Measurements from ENCODE around the gene OR1L8. TPM values are rescaled to one million over a fixed set of nuclear protein-coding genes. Genes with fewer than 3 reads are reported as not detected.
"Not testable (repeated sequence)": the region's sequence is repeated elsewhere in the genome, so short reads cannot be mapped to it uniquely, and the experiment has no call there.

OR1L8 gene, protein sequence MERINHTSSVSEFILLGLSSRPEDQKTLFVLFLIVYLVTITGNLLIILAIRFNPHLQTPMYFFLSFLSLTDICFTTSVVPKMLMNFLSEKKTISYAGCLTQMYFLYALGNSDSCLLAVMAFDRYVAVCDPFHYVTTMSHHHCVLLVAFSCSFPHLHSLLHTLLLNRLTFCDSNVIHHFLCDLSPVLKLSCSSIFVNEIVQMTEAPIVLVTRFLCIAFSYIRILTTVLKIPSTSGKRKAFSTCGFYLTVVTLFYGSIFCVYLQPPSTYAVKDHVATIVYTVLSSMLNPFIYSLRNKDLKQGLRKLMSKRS
- not detected for total RNA-seq

DNA sequence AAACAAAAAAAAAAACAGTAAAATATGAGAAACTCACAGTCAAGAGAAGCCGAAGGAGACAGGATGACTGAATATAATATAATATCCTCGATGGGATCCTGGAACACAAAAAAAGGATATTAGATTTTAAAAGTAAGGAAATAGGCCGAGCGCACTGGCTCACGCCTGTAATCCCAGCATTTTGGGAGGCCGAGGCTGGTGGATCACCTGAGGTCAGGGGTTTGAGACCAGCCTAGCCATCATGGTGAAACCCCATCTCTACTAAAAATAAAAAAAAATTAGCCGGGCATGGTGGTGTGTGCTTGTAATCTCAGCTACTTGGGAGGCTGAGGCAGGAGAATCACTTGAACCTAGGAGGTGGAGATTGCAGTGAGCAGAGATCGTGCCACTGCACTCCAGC is at the start of gene OR1L8:
TSS of gene OR1L8 (minus strand) at position 101 of the 400 bp plus-strand sequence. CDS start 14,907 bp downstream, outside the sequence.
- H3K36me3 ChIP-seq; H3K4me3 ChIP-seq; H3K9me3 ChIP-seq; H3K4me1 ChIP-seq; H3K27me3 ChIP-seq; intact Hi-C loops (cut with DNase I); DNase-seq (ENCODE audit: low spot score in 2 of 2); H3K27ac ChIP-seq: not testable (repeated sequence)

DNA sequence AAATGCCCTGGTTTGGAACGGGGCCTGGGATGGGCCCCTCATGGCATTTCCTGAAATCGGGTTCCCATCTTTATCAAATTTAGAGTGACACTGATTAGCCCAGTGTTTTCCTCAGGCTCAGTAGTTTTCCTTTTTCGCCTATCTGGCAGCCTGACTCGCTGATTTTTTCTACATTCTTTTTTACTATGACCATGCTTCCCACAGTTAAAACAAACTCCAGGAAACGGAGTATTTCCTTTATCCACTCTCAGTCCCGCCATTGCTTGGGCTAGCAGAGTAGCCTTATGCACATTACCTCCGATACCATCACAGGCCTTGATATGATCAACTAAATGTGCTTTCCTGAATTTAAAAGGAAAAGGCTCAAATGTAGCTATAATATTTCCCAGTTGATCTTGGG is 36.8 kb upstream of the OR1L8 start:
- H3K4me1 ChIP-seq: no peaks in the 10 kb centered on the region
- DNase-seq (ENCODE audit: low spot score in 2 of 2): no peak
- TF ChIP-seq, protein P1, sequence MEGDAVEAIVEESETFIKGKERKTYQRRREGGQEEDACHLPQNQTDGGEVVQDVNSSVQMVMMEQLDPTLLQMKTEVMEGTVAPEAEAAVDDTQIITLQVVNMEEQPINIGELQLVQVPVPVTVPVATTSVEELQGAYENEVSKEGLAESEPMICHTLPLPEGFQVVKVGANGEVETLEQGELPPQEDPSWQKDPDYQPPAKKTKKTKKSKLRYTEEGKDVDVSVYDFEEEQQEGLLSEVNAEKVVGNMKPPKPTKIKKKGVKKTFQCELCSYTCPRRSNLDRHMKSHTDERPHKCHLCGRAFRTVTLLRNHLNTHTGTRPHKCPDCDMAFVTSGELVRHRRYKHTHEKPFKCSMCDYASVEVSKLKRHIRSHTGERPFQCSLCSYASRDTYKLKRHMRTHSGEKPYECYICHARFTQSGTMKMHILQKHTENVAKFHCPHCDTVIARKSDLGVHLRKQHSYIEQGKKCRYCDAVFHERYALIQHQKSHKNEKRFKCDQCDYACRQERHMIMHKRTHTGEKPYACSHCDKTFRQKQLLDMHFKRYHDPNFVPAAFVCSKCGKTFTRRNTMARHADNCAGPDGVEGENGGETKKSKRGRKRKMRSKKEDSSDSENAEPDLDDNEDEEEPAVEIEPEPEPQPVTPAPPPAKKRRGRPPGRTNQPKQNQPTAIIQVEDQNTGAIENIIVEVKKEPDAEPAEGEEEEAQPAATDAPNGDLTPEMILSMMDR (IDR thresholded peaks at IDR 0.05): no peak
- no peaks in the 10 kb centered on the region for H3K9me3 ChIP-seq
- no peaks in the 10 kb centered on the region for H3K36me3 ChIP-seq
- no peak overlapping the region for H3K4me3 ChIP-seq
- no peak overlapping the region for H3K27ac ChIP-seq
- intact Hi-C loops (cut with DNase I): no loop called here
- H3K27me3 ChIP-seq: no peaks in the 10 kb centered on the region

DNA sequence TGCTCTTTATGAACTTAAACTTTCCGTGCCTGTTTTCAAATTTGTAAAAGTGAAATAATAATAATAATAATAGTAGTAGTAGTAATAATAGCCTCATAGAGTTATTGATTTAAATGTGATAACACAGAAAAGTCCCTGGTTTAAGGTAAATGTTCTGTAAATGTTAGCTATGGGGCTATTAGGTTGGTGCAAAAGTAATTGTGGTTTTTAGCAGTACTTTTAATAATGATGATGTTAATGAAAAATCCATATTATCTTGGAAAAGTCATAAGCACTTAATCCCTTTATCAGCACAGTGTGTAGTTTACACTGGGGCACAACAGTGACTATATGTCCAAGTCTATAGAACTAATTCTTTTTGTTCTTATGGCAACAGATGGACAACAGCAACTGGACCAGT is 31.2 kb upstream of the OR1L8 start, which contains the start of gene OR1Q1:
TSS of gene OR1Q1 (plus strand) at position 377 of the 400 bp plus-strand sequence. CDS start at position 377, 0 bp downstream.
- no peak within 1 kb of the TSS for H3K4me3 ChIP-seq
- H3K27ac ChIP-seq: no peak within 1 kb of the TSS
- no peak for DNase-seq (ENCODE audit: low spot score in 2 of 2)
- TF ChIP-seq, protein P1 (IDR thresholded peaks at IDR 0.05): no peak
- no peaks in the 10 kb centered on the region for H3K4me1 ChIP-seq
- no peaks in the 10 kb centered on the region for H3K27me3 ChIP-seq
- intact Hi-C loops (cut with DNase I): no loop called here
- no peaks in the 10 kb centered on the region for H3K9me3 ChIP-seq
- no peaks in the 10 kb centered on the region for H3K36me3 ChIP-seq

DNA sequence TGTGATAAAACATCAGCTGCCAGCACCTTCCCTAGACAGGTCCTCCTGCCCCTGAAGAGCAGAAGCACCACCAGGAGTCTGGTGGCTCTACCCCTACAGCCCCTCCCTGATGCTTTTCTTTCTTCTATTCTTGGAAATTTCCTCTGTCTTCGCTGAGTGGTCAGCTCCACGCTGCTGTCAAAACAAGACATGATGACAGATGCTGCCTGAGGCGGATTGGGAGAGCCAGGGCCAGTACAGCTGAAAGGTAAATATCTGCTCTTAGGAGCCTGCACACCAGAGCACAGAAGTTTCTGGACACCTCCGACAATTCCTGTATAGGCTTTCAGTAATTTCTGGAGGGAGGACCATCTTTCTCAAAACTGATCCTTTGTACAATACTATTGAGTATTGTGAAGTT is 26.6 kb upstream of the OR1L8 start:
- Histone ChIP-seq H3K4me1 (no peaks in the 10 kb centered on the region), H3K36me3 (no peaks in the 10 kb centered on the region), H3K9me3 (no peaks in the 10 kb centered on the region), H3K27ac (no peak overlapping the region), H3K27me3 (no peaks in the 10 kb centered on the region), H3K4me3 (no peak overlapping the region)
- TF ChIP-seq, protein P1 (IDR thresholded peaks at IDR 0.05): no peak
- intact Hi-C loops (cut with DNase I): no loop called here
- DNase-seq (ENCODE audit: low spot score in 2 of 2): no peak

DNA sequence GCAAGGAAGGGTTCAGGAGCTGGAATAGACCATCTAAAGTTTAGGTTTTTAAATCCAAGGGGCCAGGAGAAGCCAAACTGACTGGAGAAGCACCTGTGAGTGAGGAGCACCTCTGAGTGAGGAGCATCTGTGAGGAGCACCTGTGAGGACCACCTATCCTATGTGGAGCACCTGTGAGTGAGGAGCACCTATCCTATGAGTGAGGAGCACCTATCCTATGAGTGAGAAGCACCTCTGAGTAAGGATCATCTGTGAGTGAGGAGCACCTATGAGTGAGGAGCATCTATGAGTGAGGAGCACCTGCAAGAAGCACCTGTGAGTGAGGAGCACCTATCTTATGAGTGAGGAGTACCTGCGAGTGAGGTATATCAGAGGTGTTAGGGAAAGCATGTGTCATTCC is 23.4 kb upstream of the OR1L8 start:
- intact Hi-C loops (cut with DNase I): no loop called here
- no peaks in the 10 kb centered on the region for H3K4me1 ChIP-seq
- no peaks in the 10 kb centered on the region for H3K9me3 ChIP-seq
- H3K4me3 ChIP-seq: no peak overlapping the region
- H3K27ac ChIP-seq: no peak overlapping the region
- no peaks in the 10 kb centered on the region for H3K36me3 ChIP-seq
- no peaks in the 10 kb centered on the region for H3K27me3 ChIP-seq
- TF ChIP-seq, protein P1 (IDR thresholded peaks at IDR 0.05): no peak
- DNase-seq (ENCODE audit: low spot score in 2 of 2): no peak

DNA sequence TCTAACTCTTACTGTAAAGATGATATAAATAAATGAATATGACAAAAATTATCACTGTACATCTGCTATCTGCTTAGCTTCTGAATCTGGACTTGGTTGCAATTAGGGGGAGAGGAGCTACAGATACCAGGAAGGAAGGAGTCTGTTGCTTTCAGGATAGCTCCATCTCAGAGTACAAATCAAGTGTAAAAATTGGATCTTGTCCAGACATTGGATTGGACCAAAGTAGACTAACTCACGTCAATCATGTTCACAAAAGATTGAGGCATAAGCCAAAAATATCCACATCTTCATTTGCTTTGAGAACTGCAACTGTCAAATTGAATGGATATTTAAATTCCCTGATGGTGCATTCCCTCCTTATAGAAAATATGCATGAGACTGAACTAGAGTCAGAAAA is 22.5 kb upstream of the OR1L8 start:
- H3K4me3 ChIP-seq: no peak overlapping the region
- no peak overlapping the region for H3K27ac ChIP-seq
- no peaks in the 10 kb centered on the region for H3K36me3 ChIP-seq
- TF ChIP-seq, protein P1 (IDR thresholded peaks at IDR 0.05): no peak
- H3K9me3 ChIP-seq: no peaks in the 10 kb centered on the region
- no peaks in the 10 kb centered on the region for H3K27me3 ChIP-seq
- DNase-seq (ENCODE audit: low spot score in 2 of 2): no peak
- intact Hi-C loops (cut with DNase I): no loop called here
- H3K4me1 ChIP-seq: no peaks in the 10 kb centered on the region

Data from ascending aorta (tissue), 2 donors.